K562 (cell line): ENCODE measurements around the gene NPY5R. TPM values are rescaled to one million over a fixed set of nuclear protein-coding genes. Genes with fewer than 3 reads are reported as not detected.

Source experiments
- ATAC-seq: fragments of 200-7000 bp; cut with Tn5 transposase; 3 replicates; pipeline ENCODE4 v1.9.1; 2020; ENCODE audit warnings: moderate library complexity
- BruUV-seq: library from RNA; stranded (reverse); fragments of 400-500 nt; replicated peaks from 2 replicates; lab custom pipeline; 2021; lab: Mats Ljungman, UMichigan
- CTCF ChIA-PET: fragments of 300-600 bp; formaldehyde crosslinking; extraction: SDS; loops from one replicate; lab custom pipeline; 2021; ENCODE audit warnings: low intra/inter-chr PET ratio; lab: Yijun Ruan, JAX
- POLR2A ChIA-PET: fragments of 300-600, 350-650 bp; sonication (Branson Sonifier 250); formaldehyde crosslinking; extraction: SDS; loops from one replicate; lab custom pipeline; 2021; ENCODE audit warnings: antibody characterized with exemption, inconsistent platforms; lab: Yijun Ruan, JAX
- DNase-seq, 4 experiments: peaks; one replicate each; pipeline versions ENCODE4 v3.0.0 to v3.0.0-alpha.2; 2011 to 2018; ENCODE audit warnings: low spot score in 3 of 4, mixed read lengths in 3 of 4; ENCODE audit errors: extremely low read depth in 1 of 4
- FAIRE-seq: peaks from 2 replicates; lab custom pipeline; 2011; peaks lifted over from hg19 to GRCh38; lab: Jason Lieb, UNC
- H2AFZ ChIP-seq: 2 replicates; pipeline ENCODE4 v1.6.0; 2011; ENCODE audit warnings: low read depth, low read length, control low read depth, inconsistent platforms
- H3K27ac ChIP-seq: fragments of 200-600 bp; 3 replicates; pipeline ENCODE4 v1.8.0; 2011; ENCODE audit warnings: low read depth, mild to moderate bottlenecking, control low read depth, inconsistent platforms, low read length, moderate library complexity, mixed read lengths; ENCODE audit errors: extremely low read depth
- H3K27me3 ChIP-seq, 2 experiments: fragments of 300-600 bp in 1 of 2; 2 replicates in 1 of 2; 3 replicates in 1 of 2; pipeline versions ENCODE4 v1.6.0 to v1.8.0; 2011; ENCODE audit warnings: inconsistent platforms in 2 of 2, low read length in 2 of 2, mild to moderate bottlenecking in 1 of 2, mixed read lengths in 1 of 2, moderate library complexity in 1 of 2; ENCODE audit not compliant: control insufficient read depth in 2 of 2, insufficient read depth in 2 of 2
- H3K36me3 ChIP-seq: fragments of 300-600 bp; 3 replicates; pipeline ENCODE4 v1.8.0; 2011; ENCODE audit warnings: mild to moderate bottlenecking, low read length, inconsistent platforms; ENCODE audit not compliant: control insufficient read depth, insufficient read depth
- H3K4me1 ChIP-seq, 2 experiments: fragments of 200-600 bp in 1 of 2; replicated peaks in 1 of 2; 2 replicates in 1 of 2; 3 replicates in 1 of 2; pipeline versions ENCODE4 v1.5.1 to v1.8.0; 2011; ENCODE audit warnings: inconsistent platforms in 2 of 2, low read length in 2 of 2, mild to moderate bottlenecking in 1 of 2, mixed read lengths in 1 of 2, moderate library complexity in 1 of 2; ENCODE audit not compliant: control insufficient read depth in 2 of 2, insufficient read depth in 2 of 2
- H3K4me2 ChIP-seq: 2 replicates; pipeline ENCODE4 v1.6.1; 2011; ENCODE audit warnings: low read length, control low read depth, inconsistent platforms, mixed read lengths; ENCODE audit not compliant: insufficient read depth
- H3K4me3 ChIP-seq: fragments of 200-600 bp; sonication (generic), shearing (Covaris generic); 2 replicates; pipeline ENCODE4 v1.5.1; 2016; ENCODE audit warnings: control low read depth, inconsistent platforms
- H3K79me2 ChIP-seq: fragments of 200-600 bp; 3 replicates; pipeline ENCODE4 v1.8.0; 2011; ENCODE audit warnings: low read length, inconsistent platforms; ENCODE audit not compliant: control insufficient read depth, insufficient read depth
- H3K9ac ChIP-seq, 2 experiments: 2 replicates each; pipeline versions ENCODE4 v1.6.0 to v1.6.1; 2011; ENCODE audit warnings: low read depth in 2 of 2, low read length in 2 of 2, control low read depth in 1 of 2, inconsistent platforms in 1 of 2, mild to moderate bottlenecking in 1 of 2, mixed read lengths in 1 of 2; ENCODE audit not compliant: insufficient read depth in 1 of 2
- H3K9me1 ChIP-seq: one replicate; pipeline ENCODE4 v1.6.0; 2011; ENCODE audit warnings: inconsistent platforms, mild to moderate bottlenecking, low read length, moderate library complexity; ENCODE audit not compliant: control insufficient read depth, insufficient read depth
- H3K9me3 ChIP-seq: replicated peaks from 2 replicates; pipeline ENCODE4 v1.5.1; 2011; ENCODE audit warnings: low read depth, low read length, inconsistent platforms; ENCODE audit not compliant: control insufficient read depth, insufficient read depth
- H4K20me1 ChIP-seq: replicated peaks from 2 replicates; pipeline ENCODE4 v1.6.1; 2011; ENCODE audit warnings: low read length, inconsistent platforms, mixed read lengths; ENCODE audit not compliant: control insufficient read depth, insufficient read depth
- ETS2 ChIP-seq: IDR thresholded peaks from 2 replicates; pipeline ENCODE4 v1.6.1; 2016; ENCODE audit warnings: borderline replicate concordance, missing genetic modification characterization, mild to moderate bottlenecking, moderate library complexity, missing compliant biosample characterization; ENCODE audit not compliant: poor library complexity, severe bottlenecking
- MAZ ChIP-seq, 2 experiments: fragments of 450-650 bp in 1 of 2; sonication (generic) in 1 of 2; formaldehyde crosslinking; IDR thresholded peaks in 1 of 2; conservative IDR thresholded peaks in 1 of 2; 2 replicates each; pipeline versions ENCODE4 v1.4.0 to v1.5.0; 2020; ENCODE audit warnings: mild to moderate bottlenecking in 1 of 2, missing genetic modification reagents in 1 of 2
- TRIM24 ChIP-seq, 2 experiments: fragments of 450-650 bp; IDR thresholded peaks; 2 replicates each; pipeline ENCODE4 v1.6.1; 2016
- WGBS: fragments of 100-300 bp; shearing (Covaris generic); methylation state at CpG from one replicate; pipeline ENCODE4 v1.1.6; 2016; ENCODE audit warnings: low coverage, mixed read lengths; ENCODE audit not compliant: insufficient coverage; ENCODE audit errors: missing lambda C conversion rate; 5-methylcytosine and 5-hydroxymethylcytosine counted together
- in situ Hi-C: fragments of 300-500 bp; cut with MboI; formaldehyde crosslinking; loops from 4 replicates; pipeline ENCODE4 v1.15.0; 2018; ENCODE audit warnings: inconsistent platforms, mixed read lengths
- intact Hi-C: fragments of 100-400 bp; cut with micrococcal nuclease; formaldehyde crosslinking; loops from 2 replicates; pipeline ENCODE4 v1.14.2; 2022
- polyA plus RNA-seq, 8 experiments: library from polyadenylated mRNA; depleted of rRNA in 4 of 8; stranded (reverse) in 5 of 8; unstranded in 3 of 8; fragments of >200 nt; fragmentation: Nextera tagmentation in 2 of 8; fragmentation: Illumina TruSeq in 1 of 8; extraction: Ambion mirVana in 2 of 8; extraction: Trizol in 1 of 8; gene quantifications; 2 replicates each; pipeline versions ENCODE4 v1.2.1 to v1.2.3, GENCODE V29; 2011 to 2014; ENCODE audit warnings: inconsistent platforms in 1 of 8, missing spikeins in 1 of 8
- total RNA-seq, 7 experiments: library from RNA; depleted of rRNA in 6 of 7; stranded (reverse); fragments of >200 nt in 6 of 7; fragmentation: Illumina TruSeq in 2 of 7; extraction: Trizol in 2 of 7; gene quantifications; 2 replicates each; pipeline versions ENCODE4 v1.2.1 to v1.2.3, GENCODE V29; 2011 to 2021; ENCODE audit warnings: low replicate concordance in 1 of 7

Gene NPY5R
- total and polyA plus RNA-seq, 9 of the 15 experiments (the other 6 are each of a cell fraction or from before 2014, with no cell fraction given) = not detected

GRCh38 chr4:163332526-163333406 lies 10.9 kb upstream of the NPY5R start, which contains the start of gene NPY1R (continued):
- TF ChIP-seq ETS2 (tag) = no peak
- TF ChIP-seq, all 486 proteins: peak for 20

DNA sequence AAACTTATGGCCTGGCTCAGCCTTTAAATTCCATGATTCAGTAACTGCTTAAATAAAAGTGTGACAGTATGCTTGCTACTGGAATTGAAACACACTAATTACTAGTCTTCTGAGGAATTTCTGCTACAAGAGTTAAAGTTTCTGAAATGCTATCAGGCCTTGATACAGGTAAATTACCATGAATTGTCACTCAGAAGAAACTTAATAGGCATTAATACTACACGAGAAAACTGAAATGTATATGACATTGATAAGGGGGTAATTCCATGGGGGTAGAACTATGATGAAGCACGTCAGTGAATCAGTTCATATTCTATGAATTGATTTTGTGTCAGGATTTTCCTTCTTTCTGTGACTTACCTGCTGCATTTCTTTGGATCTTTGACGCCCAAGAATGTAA lies 8.3 kb upstream of the NPY5R start:
- Histone ChIP-seq H3K27ac (no peak overlapping the region), H2AFZ (no peak overlapping the region), H3K9me3 (no peaks in the 10 kb centered on the region), H3K36me3 (no peaks in the 10 kb centered on the region), H4K20me1 (no peaks in the 10 kb centered on the region), H3K4me3 (no peak overlapping the region), H3K4me1 (peaks cover 0 to 8% of the 10 kb centered on the region in 2 experiments; a peak in 4 of 5 replicates), H3K27me3 (peaks cover 0 to 15% of the 10 kb centered on the region in 2 experiments; a peak in 1 of 5 replicates), H3K9ac (no peak overlapping the region), H3K4me2 (no peak overlapping the region), H3K9me1 (no peaks in the 10 kb centered on the region), H3K79me2 (no peaks in the 10 kb centered on the region)
- WGBS = 0% methylated on average over 3 of the region's 3 CpGs
- in situ Hi-C loops (loop anchor here (10.0 kb wide), 2 partner anchors 141 to 231 kb away; no protein-coding TSS in a partner anchor), intact Hi-C loops (no loop called here)
- BruUV-seq = no TSS peak
- ChIA-PET CTCF (interaction anchor here (0.7 kb wide), 1 partner anchor 281 kb away, joined by 6 read pairs; no protein-coding TSS in a partner anchor), POLR2A (no interaction called here)
- ATAC-seq = no peak
- FAIRE-seq = no peak
- DNase-seq = no peak
- TF ChIP-seq MAZ (CRISPR knock-in tag; conservative IDR thresholded peaks at IDR 0.05 in 1 of 2, IDR thresholded peaks at IDR 0.05 in 1 of 2) (no peak), TRIM24 (IDR thresholded peaks at IDR 0.05) (no peak)
